GM12878 (cell line): ENCODE results near the gene CD84. TPM values are rescaled to one million over a fixed set of nuclear protein-coding genes. Genes with fewer than 3 reads are reported as not detected.

Source experiments
- ATAC-seq: fragments of 200-7000 bp; cut with Tn5 transposase; 3 replicates; pipeline ENCODE4 v1.9.1; 2020; ENCODE audit warnings: mild to moderate bottlenecking, moderate library complexity
- BruUV-seq: library from RNA; stranded (reverse); fragments of 400-500 nt; replicated peaks from 2 replicates; lab custom pipeline; 2021; lab: Mats Ljungman, UMichigan
- CTCF ChIA-PET: fragments of 300-600 bp; sonication (Branson Sonifier 250); formaldehyde crosslinking; extraction: SDS; loops from one replicate; lab custom pipeline; 2021; ENCODE audit warnings: inconsistent platforms; lab: Yijun Ruan, JAX
- POLR2A ChIA-PET: fragments of 350-600 bp; formaldehyde crosslinking; extraction: SDS; loops from one replicate; lab custom pipeline; 2021; ENCODE audit warnings: inconsistent platforms; lab: Charles Lee
- RAD21 ChIA-PET: fragments of 300-600 bp; sonication (Branson Sonifier 250); formaldehyde crosslinking; loops from one replicate; lab custom pipeline; 2023; ENCODE audit warnings: antibody characterized with exemption; ENCODE audit not compliant: unreplicated experiment; lab: Charles Lee
- SMC1A ChIA-PET: fragments of 300-600 bp; sonication (Branson Sonifier 250); formaldehyde crosslinking; loops from one replicate; lab custom pipeline; 2023; ENCODE audit not compliant: unreplicated experiment, uncharacterized antibody; lab: Charles Lee
- DNase-seq: peaks from one replicate; pipeline ENCODE4 v3.0.0-alpha.2; 2011; ENCODE audit warnings: low read depth, low spot score
- FAIRE-seq: peaks from 3 replicates; lab custom pipeline; 2011; peaks lifted over from hg19 to GRCh38; lab: Jason Lieb, UNC
- H2AFZ ChIP-seq: 2 replicates; pipeline ENCODE4 v1.6.0; 2011; ENCODE audit warnings: low read depth, low read length, control low read depth; ENCODE audit not compliant: control insufficient read depth
- H3K27ac ChIP-seq: 2 replicates; pipeline ENCODE4 v1.5.1; 2011; ENCODE audit warnings: control low read depth; ENCODE audit not compliant: control insufficient read depth, insufficient read depth
- H3K27me3 ChIP-seq, 2 experiments: replicated peaks in 1 of 2; 2 replicates each; pipeline versions ENCODE4 v1.6.0 to v1.6.1; 2011; ENCODE audit warnings: low read length in 1 of 2; ENCODE audit not compliant: control insufficient read depth in 2 of 2, insufficient read depth in 2 of 2
- H3K36me3 ChIP-seq, 2 experiments: 2 replicates each; pipeline ENCODE4 v1.5.1; 2011; ENCODE audit warnings: low read length in 1 of 2; ENCODE audit not compliant: control insufficient read depth in 2 of 2, insufficient read depth in 2 of 2
- H3K4me1 ChIP-seq: 2 replicates; pipeline ENCODE4 v1.6.1; 2011; ENCODE audit warnings: mild to moderate bottlenecking, low read length, moderate library complexity, mixed read lengths; ENCODE audit not compliant: control insufficient read depth, insufficient read depth
- H3K4me2 ChIP-seq: 2 replicates; pipeline ENCODE4 v1.6.0; 2011; ENCODE audit warnings: control low read depth; ENCODE audit not compliant: control insufficient read depth, insufficient read depth
- H3K4me3 ChIP-seq: fragments of 200-600 bp; sonication (generic); 2 replicates; pipeline ENCODE4 v1.5.1; 2016
- H3K79me2 ChIP-seq: 2 replicates; pipeline ENCODE4 v1.6.0; 2011; ENCODE audit warnings: low read length; ENCODE audit not compliant: control insufficient read depth, insufficient read depth
- H3K9ac ChIP-seq: 2 replicates; pipeline ENCODE4 v1.8.0; 2011; ENCODE audit warnings: low read length, control low read depth, mixed read lengths; ENCODE audit not compliant: control insufficient read depth, insufficient read depth
- H3K9me3 ChIP-seq: replicated peaks from 3 replicates; pipeline ENCODE4 v1.5.1; 2011; ENCODE audit warnings: mild to moderate bottlenecking, low read length; ENCODE audit not compliant: control insufficient read depth, insufficient read depth
- H4K20me1 ChIP-seq: 2 replicates; pipeline ENCODE4 v1.6.0; 2011; ENCODE audit not compliant: control insufficient read depth, insufficient read depth
- HDAC6 ChIP-seq: fragments of 200-600 bp; sonication (generic); IDR thresholded peaks from one replicate; pipeline ENCODE4 v1.8.0; 2017; ENCODE audit warnings: antibody characterized with exemption; ENCODE audit not compliant: unreplicated experiment
- MEF2B ChIP-seq: fragments of 450-650 bp; IDR thresholded peaks from 2 replicates; pipeline ENCODE4 v1.6.1; 2018; ENCODE audit warnings: mild to moderate bottlenecking, moderate library complexity; ENCODE audit not compliant: partially characterized antibody, poor library complexity, severe bottlenecking
- MYB ChIP-seq: fragments of 150-350 bp; IDR thresholded peaks from 2 replicates; pipeline ENCODE4 v1.6.1; 2014; ENCODE audit warnings: mild to moderate bottlenecking, low read depth, low read length, borderline replicate concordance
- MYC ChIP-seq: IDR thresholded peaks from 2 replicates; pipeline ENCODE4 v1.6.1; 2011; ENCODE audit warnings: mild to moderate bottlenecking, low read length, moderate library complexity, inconsistent platforms; ENCODE audit not compliant: insufficient read depth, insufficient replicate concordance, insufficient read length, severe bottlenecking
- NR2C1 ChIP-seq: fragments of 450-650 bp; IDR thresholded peaks from 2 replicates; pipeline ENCODE4 v1.6.1; 2017; ENCODE audit warnings: antibody characterized with exemption, mild to moderate bottlenecking, moderate library complexity
- NR2F1 ChIP-seq: fragments of 450-650 bp; conservative IDR thresholded peaks from 2 replicates; pipeline ENCODE4 v1.6.1; 2017; ENCODE audit warnings: mild to moderate bottlenecking
- PAX5 ChIP-seq: IDR thresholded peaks from 2 replicates; pipeline ENCODE4 v1.6.1; 2011; ENCODE audit warnings: low read depth, low read length, borderline replicate concordance
- RBBP5 ChIP-seq: fragments of 200-600 bp; sonication (generic); conservative IDR thresholded peaks from 2 replicates; pipeline ENCODE4 v1.6.1; 2016
- SMAD1 ChIP-seq: fragments of 450-650 bp; IDR thresholded peaks from 2 replicates; pipeline ENCODE4 v1.6.1; 2018; ENCODE audit warnings: mild to moderate bottlenecking, low read depth; ENCODE audit not compliant: partially characterized antibody
- SREBF1 ChIP-seq: IDR thresholded peaks from 2 replicates; pipeline ENCODE4 v1.6.1; 2012; ENCODE audit warnings: mild to moderate bottlenecking, low read length
- ZNF207 ChIP-seq: fragments of 450-650 bp; IDR thresholded peaks from 2 replicates; pipeline ENCODE4 v1.6.1; 2014; ENCODE audit warnings: antibody characterized with exemption, mild to moderate bottlenecking, borderline replicate concordance
- ZNF217 ChIP-seq: fragments of 450-650 bp; IDR thresholded peaks from 2 replicates; pipeline ENCODE4 v1.6.1; 2017; ENCODE audit warnings: antibody characterized with exemption, mild to moderate bottlenecking
- ZNF274 ChIP-seq: IDR thresholded peaks from one replicate; pipeline ENCODE4 v1.8.0; 2011; ENCODE audit not compliant: insufficient read length, insufficient read depth
- ZZZ3 ChIP-seq: IDR thresholded peaks from 2 replicates; pipeline ENCODE4 v1.6.1; 2011; ENCODE audit warnings: low read depth; ENCODE audit not compliant: control insufficient read depth, insufficient read length
- WGBS: methylation state at CpG from one replicate; pipeline ENCODE4 v1.1.6; 2016; ENCODE audit warnings: low lambda C conversion rate; ENCODE audit not compliant: insufficient replicate concordance, insufficient coverage; ENCODE audit errors: missing lambda C conversion rate; 5-methylcytosine and 5-hydroxymethylcytosine counted together
- in situ Hi-C: fragments of 300-500 bp; cut with MboI; formaldehyde crosslinking; loops from 9 replicates; pipeline ENCODE4 v1.14.3; 2018; ENCODE audit warnings: mixed read lengths
- intact Hi-C: fragments of 100-400 bp; cut with micrococcal nuclease; formaldehyde crosslinking; loops from one replicate; pipeline ENCODE4 v1.14.2; 2022; ENCODE audit not compliant: unreplicated experiment
- polyA plus RNA-seq, 11 experiments: library from polyadenylated mRNA; depleted of rRNA in 4 of 11; unstranded in 6 of 11; stranded (reverse) in 5 of 11; fragments of >200 nt; fragmentation: Nextera tagmentation in 4 of 11; fragmentation: Illumina TruSeq in 1 of 11; extraction: Ambion mirVana in 4 of 11; extraction: Trizol in 1 of 11; gene quantifications; 1 replicate in 1 of 11; 2 replicates in 10 of 11; pipeline versions ENCODE4 v1.2.1 to v1.2.3, GENCODE V29; 2011 to 2016; ENCODE audit warnings: inconsistent platforms in 2 of 11, missing spikeins in 2 of 11, low read depth in 1 of 11
- total RNA-seq, 4 experiments: library from RNA; depleted of rRNA in 3 of 4; stranded (reverse); fragments of >200 nt in 3 of 4; fragmentation: Illumina TruSeq in 1 of 4; extraction: Trizol in 1 of 4; gene quantifications; 2 replicates each; pipeline versions ENCODE4 v1.2.1 to v1.2.3, GENCODE V29; 2013 to 2021
- TF ChIP-seq, protein P1 (sequence below): IDR thresholded peaks from 2 replicates; pipeline ENCODE4 v1.6.1; 2011; ENCODE audit warnings: low read depth, low read length, improper control_type of control experiment, borderline replicate concordance
- TF ChIP-seq, protein P2 (sequence below): IDR thresholded peaks from 2 replicates; pipeline ENCODE4 v1.6.1; 2012; ENCODE audit warnings: improper control_type of control experiment, low read depth, low read length; ENCODE audit not compliant: insufficient replicate concordance

The CD84 gene
- total and polyA plus RNA-seq, 10 of the 15 experiments (the other 5 are each of a cell fraction or from before 2014, with no cell fraction given): 3.4 to 20.3 (median 11.7) TPM

DNA sequence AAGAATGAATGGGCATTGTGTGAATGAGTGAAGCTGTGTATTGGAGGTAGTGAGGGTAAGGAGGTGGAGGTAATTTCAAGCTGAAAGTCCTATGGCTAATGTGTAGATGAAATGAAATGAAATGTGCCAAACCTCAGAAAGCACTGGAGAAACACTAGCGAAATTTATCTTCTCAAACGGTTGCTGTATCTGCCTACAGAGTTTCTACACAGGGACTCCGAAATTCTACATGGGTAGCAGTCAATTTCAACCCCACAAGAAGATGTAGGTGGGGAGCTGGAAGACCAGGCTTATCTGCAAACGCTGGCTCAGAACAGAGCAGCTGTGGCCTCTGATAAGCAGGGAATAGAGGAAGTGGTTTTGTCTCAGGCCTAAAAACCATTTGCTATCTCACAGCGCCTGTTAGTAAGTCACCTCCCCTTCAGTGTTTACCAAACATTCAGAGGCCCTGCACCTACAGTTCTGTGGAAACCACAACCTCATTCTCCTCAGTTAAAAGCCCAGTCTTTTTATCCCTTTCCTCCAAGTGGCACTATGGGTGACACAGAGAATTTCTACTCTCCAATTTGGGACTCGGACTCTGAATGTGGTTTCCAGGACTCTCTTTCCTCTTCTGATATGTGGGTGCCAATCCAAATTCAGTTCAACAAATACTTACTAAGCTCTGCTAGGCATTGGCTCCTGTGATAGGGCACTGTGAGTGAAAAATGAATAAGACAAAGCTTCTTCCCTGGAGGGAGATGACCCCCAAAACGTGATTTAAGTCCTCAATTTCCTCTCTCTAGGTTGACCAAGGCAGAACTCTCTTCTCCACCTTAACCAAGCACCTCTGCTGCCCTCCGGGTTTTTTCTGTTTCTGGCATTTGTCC is 39.1 kb downstream of the CD84 start:
- DNase-seq: peak; percentile 95
- H3K4me2 ChIP-seq: peak overlapping the region; percentile 73
- ATAC-seq: peak; percentile 95
- 2% methylated on average over 8 of the region's 8 CpGs for WGBS
- no peaks in the 10 kb centered on the region for H3K36me3 ChIP-seq
- no peaks in the 10 kb centered on the region for H3K27me3 ChIP-seq
- peaks cover 23% of the 10 kb centered on the region for H3K4me1 ChIP-seq
- peak overlapping the region; percentile 71 for H3K9ac ChIP-seq
- ChIA-PET RAD21 (interaction anchor here (0.7 to 6.6 kb wide), 29 partner anchors 9 to 236 kb away, joined by 3 to 76 read pairs (median 6); partner anchors contain the start of gene SLAMF6), POLR2A (interaction anchor here (0.8 to 3.8 kb wide), 20 partner anchors 9 to 110 kb away, joined by 3 to 34 read pairs (median 4); partner anchors contain the start of gene SLAMF6), SMC1A (interaction anchor here (0.5 to 23.5 kb wide), 30 partner anchors 9 to 412 kb away, joined by 3 to 735 read pairs (median 4); partner anchors contain the start of genes CD84 and SLAMF6), CTCF (interaction anchor here (0.9 to 19.8 kb wide), 22 partner anchors 9 to 450 kb away, joined by 3 to 355 read pairs (median 4); partner anchors contain the start of genes CD84 and SLAMF6)
- BruUV-seq: TSS peak; percentile 83
- peak overlapping the region; percentile 38; the same call in 1 of the 2 replicates for H3K4me3 ChIP-seq
- peak overlapping the region; percentile 92 for H3K27ac ChIP-seq
- peaks cover 2% of the 10 kb centered on the region for H3K9me3 ChIP-seq
- H4K20me1 ChIP-seq: no peaks in the 10 kb centered on the region
- in situ Hi-C loops: no loop called here
- peak; percentile 91 for FAIRE-seq
- no peaks in the 10 kb centered on the region for H3K79me2 ChIP-seq
- peak overlapping the region; percentile 71 for H2AFZ ChIP-seq
- intact Hi-C loops: no loop called here
- TF ChIP-seq, protein P1, sequence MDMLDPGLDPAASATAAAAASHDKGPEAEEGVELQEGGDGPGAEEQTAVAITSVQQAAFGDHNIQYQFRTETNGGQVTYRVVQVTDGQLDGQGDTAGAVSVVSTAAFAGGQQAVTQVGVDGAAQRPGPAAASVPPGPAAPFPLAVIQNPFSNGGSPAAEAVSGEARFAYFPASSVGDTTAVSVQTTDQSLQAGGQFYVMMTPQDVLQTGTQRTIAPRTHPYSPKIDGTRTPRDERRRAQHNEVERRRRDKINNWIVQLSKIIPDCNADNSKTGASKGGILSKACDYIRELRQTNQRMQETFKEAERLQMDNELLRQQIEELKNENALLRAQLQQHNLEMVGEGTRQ: no peak
- peak; percentile 66 for TF ChIP-seq MEF2B
- TF ChIP-seq MYB: no peak
- TF ChIP-seq MYC: no peak
- TF ChIP-seq HDAC6: no peak
- peak; percentile 68; the same call in 1 of the 2 replicates for TF ChIP-seq PAX5
- no peak for TF ChIP-seq ZZZ3
- TF ChIP-seq ZNF274: no peak
- peak; percentile 30; the same call in 1 of the 2 replicates for TF ChIP-seq NR2F1
- TF ChIP-seq, protein P2, sequence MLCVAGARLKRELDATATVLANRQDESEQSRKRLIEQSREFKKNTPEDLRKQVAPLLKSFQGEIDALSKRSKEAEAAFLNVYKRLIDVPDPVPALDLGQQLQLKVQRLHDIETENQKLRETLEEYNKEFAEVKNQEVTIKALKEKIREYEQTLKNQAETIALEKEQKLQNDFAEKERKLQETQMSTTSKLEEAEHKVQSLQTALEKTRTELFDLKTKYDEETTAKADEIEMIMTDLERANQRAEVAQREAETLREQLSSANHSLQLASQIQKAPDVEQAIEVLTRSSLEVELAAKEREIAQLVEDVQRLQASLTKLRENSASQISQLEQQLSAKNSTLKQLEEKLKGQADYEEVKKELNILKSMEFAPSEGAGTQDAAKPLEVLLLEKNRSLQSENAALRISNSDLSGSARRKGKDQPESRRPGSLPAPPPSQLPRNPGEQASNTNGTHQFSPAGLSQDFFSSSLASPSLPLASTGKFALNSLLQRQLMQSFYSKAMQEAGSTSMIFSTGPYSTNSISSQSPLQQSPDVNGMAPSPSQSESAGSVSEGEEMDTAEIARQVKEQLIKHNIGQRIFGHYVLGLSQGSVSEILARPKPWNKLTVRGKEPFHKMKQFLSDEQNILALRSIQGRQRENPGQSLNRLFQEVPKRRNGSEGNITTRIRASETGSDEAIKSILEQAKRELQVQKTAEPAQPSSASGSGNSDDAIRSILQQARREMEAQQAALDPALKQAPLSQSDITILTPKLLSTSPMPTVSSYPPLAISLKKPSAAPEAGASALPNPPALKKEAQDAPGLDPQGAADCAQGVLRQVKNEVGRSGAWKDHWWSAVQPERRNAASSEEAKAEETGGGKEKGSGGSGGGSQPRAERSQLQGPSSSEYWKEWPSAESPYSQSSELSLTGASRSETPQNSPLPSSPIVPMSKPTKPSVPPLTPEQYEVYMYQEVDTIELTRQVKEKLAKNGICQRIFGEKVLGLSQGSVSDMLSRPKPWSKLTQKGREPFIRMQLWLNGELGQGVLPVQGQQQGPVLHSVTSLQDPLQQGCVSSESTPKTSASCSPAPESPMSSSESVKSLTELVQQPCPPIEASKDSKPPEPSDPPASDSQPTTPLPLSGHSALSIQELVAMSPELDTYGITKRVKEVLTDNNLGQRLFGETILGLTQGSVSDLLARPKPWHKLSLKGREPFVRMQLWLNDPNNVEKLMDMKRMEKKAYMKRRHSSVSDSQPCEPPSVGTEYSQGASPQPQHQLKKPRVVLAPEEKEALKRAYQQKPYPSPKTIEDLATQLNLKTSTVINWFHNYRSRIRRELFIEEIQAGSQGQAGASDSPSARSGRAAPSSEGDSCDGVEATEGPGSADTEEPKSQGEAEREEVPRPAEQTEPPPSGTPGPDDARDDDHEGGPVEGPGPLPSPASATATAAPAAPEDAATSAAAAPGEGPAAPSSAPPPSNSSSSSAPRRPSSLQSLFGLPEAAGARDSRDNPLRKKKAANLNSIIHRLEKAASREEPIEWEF: no peak
- no peak for TF ChIP-seq RBBP5
- no peak; the same call in 1 of the 2 replicates for TF ChIP-seq ZNF207
- no peak for TF ChIP-seq ZNF217
- no peak for TF ChIP-seq NR2C1
- TF ChIP-seq SMAD1: peak; percentile 76
- TF ChIP-seq SREBF1: no peak
